Choroid plexus epithelial cell (primary cell): ENCODE measurements around the gene PCED1A.

ENCODE experiments used
- DNase-seq: peaks from one replicate; pipeline ENCODE4 v3.0.0-alpha.2; 2010; ENCODE audit warnings: low read depth
- H3K4me3 ChIP-seq: 2 replicates; pipeline ENCODE4 v1.5.1; 2011; ENCODE audit warnings: low read depth, mild to moderate bottlenecking, control low read depth, low read length, moderate library complexity
- CTCF ChIP-seq: conservative IDR thresholded peaks from 2 replicates; pipeline ENCODE4 v1.5.1; 2011; ENCODE audit warnings: low read depth, mild to moderate bottlenecking, control low read depth, inconsistent platforms, low read length, moderate library complexity

PCED1A gene

DNA sequence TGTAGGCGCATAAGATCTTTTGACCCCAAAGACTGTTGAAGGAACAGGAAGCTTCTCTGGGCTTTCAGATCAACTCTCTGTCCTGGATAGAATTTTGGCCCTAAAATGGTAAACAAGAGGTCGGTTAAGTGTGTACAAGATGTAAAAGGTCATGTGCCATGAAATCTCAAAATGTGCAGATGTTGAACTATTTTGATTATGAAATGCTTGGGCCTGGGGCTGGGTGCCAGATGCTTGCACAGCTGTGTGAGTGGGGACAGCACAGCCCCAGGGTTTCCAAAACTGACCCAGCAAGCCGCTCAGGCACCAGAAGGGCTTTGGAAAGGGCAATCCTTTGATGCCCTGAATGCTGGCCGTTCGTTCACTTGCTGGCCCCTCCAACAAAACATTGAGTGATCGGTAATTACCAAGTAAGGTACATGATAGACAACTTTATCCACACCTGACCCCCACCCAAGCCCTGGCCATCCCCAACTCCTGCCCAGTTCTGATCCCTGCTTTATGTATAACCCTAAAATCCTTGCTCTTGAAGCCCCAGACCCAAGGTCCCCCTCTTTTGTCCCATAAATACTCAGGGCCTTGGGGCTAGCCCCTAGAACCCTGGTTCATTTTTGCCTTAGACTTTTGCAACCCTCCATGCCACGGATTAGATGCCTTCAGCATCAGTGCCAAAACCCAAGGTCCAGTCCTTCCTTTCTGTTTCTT lies 22.4 kb downstream of the PCED1A start:
- no peak for TF ChIP-seq CTCF
- DNase-seq, result no peak
- no peak overlapping the region for H3K4me3 ChIP-seq

DNA sequence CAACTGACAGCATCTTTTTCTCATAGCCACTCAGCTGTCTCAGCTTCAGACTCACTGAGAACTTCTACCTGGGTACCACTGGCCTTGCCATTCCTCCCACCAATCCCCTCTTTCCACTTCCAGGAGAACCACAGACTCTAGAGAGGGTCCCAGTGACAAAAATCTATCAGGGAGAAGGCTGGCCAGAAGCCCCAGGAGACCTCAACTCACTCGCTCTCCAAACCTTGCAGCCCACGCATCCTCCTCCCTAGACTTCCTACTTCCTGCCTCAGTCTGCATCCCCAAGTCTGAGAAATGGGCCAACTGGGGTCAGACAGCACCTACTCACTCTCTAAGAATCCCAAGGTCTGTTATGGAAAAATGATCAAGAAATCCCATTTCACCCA lies 23.1 kb downstream of the PCED1A start:
- no peak for DNase-seq
- H3K4me3 ChIP-seq, result no peak overlapping the region
- no peak for TF ChIP-seq CTCF

- TF ChIP-seq CTCF, result peak; percentile 8
- H3K4me3 ChIP-seq, result no peak overlapping the region
- DNase-seq, result no peak
These were observed 23.7 kb downstream of the PCED1A start for GRCh38 chr20:2816583-2817340.

GRCh38 chr20:2816030-2816582 lies 24.3 kb downstream of the PCED1A start, which contains the start of gene TMEM239:
TMEM239 (plus strand) TSS chr20:2816364; CDS start chr20:2816555, 191 bp downstream.
- no peak within 1 kb of the TSS for H3K4me3 ChIP-seq
- TF ChIP-seq CTCF, result no peak
- DNase-seq, result no peak

- H3K4me3 ChIP-seq, result no peak overlapping the region
- no peak for TF ChIP-seq CTCF
- no peak for DNase-seq
These were observed 25.1 kb downstream of the PCED1A start for GRCh38 chr20:2815242-2815900.

DNA sequence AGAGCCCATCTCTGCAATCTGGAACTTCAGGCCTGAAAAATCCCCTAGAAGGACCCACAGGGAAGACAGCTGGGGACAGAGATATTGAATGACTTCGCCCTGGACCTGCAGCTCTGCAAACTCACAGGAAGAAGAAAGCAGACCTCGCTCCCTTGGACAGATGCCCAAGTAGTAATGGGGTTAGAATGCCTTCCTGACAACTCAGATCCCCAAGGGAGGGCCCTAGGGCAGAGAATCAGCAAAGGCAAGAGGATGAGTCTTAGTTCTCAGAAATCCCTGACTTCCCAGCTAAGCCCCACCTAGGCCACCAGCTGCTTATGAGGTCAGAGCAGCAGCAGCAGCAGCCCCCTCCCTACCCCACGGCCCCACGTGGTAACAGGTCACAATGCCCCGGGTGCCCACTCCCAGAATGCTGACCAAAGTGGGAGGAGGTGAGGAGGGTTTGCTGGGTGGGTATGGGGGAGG lies 25.8 kb downstream of the PCED1A start, which contains the start of gene C20orf141:
Gene C20orf141 (plus strand): TSS at position 401 of the 465 bp plus-strand sequence. CDS start 198 bp downstream, outside the sequence.
- TF ChIP-seq CTCF, result no peak
- no peak within 1 kb of the TSS for H3K4me3 ChIP-seq
- DNase-seq, result peak; percentile 99
